HPDE6-E6E7 (cell line): ENCODE data around the gene EMC10.
"Not testable (repeated sequence)": the region's sequence is repeated elsewhere in the genome, so short reads cannot be mapped to it uniquely, and the experiment has no call there.

Experiments used
- DNase-seq: peaks from one replicate; pipeline ENCODE4 v3.0.0; 2011; ENCODE audit warnings: missing footprints; ENCODE audit errors: extremely low spot score

Gene EMC10

DNA sequence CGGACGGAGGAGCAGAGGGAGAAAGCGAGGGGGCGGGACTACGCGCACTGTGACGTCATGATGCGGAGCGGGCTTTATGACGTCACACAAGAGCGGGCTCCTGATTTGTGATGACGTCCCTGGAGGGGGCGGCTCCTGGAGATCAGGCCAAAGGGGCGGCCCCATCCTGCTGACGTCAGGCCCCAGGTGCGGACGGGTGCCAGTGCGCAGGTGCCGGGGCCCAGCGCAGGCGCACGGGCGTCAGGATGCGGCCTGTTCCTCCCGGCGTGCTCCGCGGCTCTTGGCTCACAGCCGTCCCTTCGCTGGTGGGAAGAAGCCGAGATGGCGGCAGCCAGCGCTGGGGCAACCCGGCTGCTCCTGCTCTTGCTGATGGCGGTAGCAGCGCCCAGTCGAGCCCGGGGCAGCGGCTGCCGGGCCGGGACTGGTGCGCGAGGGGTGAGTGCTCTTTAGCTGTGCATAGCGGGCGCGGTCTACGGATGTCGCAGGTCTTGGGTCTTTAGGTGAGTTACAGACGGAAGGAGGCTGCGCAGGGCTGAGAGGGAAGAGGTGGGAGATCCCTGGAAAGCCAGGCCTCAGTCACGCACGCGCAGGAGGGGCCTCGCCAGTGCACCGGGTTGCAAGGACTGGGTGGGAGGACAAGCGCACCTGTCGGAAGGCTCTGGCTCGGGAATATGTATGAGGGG lies at the start of gene EMC10, which contains the start of gene GARIN5A:
TSS of gene EMC10 (plus strand) at position 284 of the 683 bp plus-strand sequence. CDS start at position 322, 38 bp downstream.
TSS of gene GARIN5A (minus strand) at position 625 of the 683 bp plus-strand sequence. CDS start at position 165, 460 bp downstream.
- peak; percentile 88 for DNase-seq

DNA sequence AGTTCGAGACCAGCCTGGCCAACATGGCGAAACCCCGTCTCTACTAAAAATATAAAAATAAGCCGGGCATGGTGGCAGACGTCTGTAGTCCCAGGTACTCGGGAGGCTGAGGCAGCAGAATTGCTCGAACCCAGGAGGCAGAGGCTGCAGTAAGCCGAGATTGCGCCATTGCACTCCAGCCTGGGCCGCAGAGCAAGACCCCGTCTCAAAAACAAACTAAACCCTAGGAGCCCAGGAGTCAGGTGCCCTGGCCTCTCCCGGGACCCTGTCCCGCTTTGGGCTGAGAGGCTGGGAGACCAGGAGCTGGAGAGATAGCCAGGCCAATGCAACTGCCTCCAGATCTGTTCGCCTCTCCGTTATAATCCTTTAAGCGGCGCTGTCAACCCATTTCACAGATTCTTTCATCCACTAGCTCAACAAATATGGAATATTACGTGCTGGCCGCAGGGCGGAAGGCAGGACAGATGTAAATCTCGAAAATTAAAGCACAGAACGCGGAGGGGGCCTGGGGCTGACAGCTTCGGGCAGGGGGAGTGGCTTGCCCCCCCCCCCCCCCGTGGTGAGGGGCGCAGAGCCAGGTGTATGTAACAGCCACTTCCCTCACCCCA lies 48.9 kb upstream of the EMC10 start:
- DNase-seq, result no peak

DNA sequence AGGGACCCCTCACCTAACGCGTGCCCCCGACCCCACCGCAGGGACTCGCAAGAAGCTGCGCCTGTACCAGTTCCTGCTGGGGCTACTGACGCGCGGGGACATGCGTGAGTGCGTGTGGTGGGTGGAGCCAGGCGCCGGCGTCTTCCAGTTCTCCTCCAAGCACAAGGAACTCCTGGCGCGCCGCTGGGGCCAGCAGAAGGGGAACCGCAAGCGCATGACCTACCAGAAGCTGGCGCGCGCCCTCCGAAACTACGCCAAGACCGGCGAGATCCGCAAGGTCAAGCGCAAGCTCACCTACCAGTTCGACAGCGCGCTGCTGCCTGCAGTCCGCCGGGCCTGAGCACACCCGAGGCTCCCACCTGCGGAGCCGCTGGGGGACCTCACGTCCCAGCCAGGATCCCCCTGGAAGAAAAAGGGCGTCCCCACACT lies 48.3 kb upstream of the EMC10 start:
- no peak for DNase-seq

DNA sequence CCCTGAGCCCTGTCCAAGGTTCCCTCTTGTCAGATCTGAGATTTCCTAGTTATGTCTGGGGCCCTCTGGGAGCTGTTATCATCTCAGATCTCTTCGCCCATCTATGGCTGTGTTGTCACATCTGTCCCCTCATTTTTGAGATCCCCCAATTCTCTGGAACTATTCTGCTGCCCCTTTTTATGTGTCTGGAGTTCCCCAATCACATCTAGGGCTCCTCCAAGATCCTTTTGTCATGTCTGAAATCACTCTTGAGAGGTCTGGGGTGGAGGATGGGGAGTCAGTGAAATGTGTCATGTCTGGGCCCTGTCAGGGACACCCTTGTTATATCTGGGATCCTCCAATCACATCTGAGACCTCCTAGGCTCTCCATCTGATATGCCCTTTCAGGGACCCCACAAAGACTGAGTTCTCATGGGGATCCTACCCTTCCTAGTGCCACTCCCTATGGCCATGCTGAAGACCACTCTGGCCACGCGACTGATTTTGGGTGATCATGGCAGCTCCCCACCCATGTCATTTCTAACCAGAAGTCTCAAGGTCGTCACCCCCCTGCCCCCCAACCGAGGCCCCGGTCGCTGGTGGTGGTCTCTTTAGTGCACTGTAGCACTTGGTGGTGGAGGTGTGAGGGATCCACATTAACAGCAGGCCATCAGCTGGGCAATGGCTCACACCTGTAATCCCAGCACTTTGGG lies 47.4 kb upstream of the EMC10 start:
- no peak for DNase-seq

DNA sequence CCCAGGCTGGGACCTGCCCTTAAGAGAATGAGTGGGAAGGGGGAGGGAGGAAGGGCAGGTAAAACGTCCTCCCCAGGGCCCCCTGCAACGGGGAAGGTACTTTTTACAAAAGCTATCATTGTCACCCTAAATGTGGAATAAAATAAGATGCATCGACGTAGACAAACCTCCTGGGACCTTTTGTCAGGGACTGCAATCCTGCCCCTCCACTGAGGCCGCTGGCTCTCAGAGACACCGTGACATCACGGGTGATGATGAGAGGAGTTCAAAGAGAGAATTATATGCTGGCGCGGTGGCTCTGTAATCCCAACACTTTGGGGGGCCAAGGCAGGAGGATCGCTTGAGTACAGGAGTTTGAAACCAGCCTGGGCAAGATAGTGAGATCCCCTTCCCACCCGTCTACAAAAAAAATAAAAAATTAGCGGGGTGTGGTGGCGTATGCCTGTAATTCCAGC lies 45.4 kb upstream of the EMC10 start:
- DNase-seq, result no peak

DNA sequence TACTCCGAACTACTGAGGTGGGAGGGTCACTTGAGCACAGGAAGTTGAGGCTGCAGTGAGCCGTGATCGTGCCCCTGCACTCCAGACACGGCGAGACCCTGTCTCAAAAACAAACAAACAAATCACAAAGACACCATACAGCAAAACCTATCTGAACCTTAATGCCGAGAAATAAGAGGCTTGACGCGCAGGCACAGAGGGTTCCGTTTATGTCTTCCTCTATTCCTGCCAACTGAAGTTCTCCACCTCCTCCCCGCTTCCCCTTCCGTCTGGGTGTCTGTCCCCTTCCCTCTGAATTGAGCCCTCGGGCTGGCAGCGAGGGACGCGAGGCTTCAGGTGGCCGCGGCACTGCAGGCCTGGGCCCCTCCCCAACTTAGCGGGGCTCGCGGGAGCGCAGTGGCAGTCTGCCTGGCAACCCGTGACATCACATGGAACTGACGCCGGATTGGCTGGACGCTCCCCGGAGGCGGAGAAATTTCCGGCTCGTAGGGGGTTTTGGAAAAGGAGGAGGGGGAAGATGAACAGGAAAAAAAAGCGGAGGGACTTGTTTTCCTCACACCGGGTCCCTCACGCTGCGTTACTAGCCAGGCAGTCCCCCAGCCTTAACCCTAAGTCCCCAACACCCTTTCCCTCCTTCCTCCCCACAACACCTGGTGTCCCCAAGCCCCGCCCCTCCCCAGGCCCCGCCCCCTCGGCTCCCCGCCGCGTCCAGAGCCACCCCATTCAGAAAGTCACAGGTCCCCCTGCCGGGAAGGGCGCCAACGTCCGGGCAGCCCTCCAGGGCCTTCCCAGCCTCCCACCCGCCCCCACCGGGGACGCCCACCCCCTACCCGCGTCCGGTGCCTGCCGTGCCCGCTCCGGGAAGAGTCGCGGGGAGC lies 44.7 kb upstream of the EMC10 start:
- peak; percentile 86 for DNase-seq

DNA sequence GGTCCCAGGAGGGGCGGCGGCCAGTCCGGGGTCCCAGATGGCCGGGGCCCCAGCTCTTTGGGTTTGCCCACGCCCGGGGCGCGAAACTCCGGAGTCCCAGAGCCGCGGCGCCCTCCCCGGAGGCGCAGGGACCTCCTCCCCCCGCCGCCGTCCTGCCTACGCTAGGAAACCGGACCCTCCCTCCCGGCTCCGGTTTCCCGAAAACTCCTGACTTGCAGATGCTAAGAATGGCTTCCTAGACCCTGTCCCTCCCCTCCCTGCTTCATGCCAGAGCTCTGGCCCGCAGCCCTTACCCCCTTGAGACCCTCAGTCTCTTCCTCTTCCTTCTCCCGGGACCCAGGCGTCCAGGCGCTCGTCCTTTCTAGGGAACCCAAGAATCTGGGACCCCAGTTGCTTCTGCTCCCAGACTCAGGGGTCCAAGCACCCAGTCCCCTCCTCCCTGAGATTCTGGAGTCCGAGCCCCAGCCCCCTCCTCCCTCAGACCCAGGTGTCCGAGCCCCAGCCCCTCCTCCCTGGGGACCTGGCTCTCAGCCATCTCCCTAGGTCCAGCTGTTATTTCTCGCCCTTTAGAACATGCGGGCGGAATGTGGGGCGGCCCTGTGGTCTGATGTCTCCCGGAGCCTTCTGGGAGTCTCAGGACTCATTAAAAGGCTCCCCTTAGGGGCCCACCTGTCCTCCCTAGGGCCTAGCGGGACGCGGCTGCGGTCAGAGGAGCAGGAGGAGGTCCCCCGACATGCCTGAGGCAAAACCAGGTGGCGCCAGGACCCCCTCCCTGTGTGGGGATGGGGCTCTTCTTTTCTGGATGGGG lies 43.9 kb upstream of the EMC10 start, which contains the start of gene MYBPC2:
TSS of gene MYBPC2 (plus strand) at position 672 of the 808 bp plus-strand sequence. CDS start at position 734, 62 bp downstream.
- DNase-seq, result no peak

DNA sequence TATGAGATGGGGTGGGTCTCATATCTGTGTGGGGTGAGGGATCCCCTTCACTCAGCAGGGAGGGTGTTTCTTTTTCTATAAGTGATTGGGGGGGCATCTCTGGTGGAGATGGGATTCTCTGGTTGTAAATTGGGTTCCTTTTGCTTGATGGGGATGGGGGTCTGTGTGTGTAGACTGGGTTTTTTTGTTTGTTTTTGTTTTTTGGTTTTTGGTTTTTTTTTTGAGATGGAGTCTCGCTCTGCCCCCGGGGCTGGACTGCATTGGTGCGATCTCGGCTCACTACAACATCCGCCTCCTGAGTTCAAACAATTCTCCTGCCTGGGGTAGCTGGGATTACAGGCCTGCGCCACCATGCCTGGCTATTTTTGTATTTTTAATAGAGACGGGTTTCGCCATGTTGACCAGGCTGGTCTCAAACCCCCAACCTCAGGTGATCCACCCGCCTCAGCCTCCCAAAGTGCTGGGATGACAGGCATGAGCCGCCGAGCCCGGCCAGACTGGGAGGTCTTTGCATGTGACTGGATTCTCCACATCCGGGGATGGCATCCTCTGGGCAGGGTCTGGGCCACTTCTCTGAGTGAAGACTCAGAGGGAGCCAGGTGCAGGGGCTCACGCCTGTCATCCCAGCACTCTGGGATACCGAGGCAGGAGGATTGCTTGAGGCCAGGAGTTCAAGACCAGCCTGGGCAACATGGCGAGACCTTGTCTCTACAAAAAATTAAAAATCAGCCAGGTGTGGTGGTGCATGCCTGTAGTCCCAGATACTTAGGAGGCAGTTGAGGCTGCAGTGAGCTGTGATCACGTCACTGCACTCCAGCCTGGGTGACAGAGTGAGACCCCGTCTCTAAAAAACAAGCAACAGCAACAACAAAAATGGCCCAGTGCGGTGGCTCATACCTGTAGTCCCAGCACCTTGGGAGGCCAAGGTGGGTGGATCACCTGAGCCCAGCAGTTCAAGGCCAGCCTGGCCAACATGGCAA lies 42.8 kb upstream of the EMC10 start:
- DNase-seq, result no peak

DNA sequence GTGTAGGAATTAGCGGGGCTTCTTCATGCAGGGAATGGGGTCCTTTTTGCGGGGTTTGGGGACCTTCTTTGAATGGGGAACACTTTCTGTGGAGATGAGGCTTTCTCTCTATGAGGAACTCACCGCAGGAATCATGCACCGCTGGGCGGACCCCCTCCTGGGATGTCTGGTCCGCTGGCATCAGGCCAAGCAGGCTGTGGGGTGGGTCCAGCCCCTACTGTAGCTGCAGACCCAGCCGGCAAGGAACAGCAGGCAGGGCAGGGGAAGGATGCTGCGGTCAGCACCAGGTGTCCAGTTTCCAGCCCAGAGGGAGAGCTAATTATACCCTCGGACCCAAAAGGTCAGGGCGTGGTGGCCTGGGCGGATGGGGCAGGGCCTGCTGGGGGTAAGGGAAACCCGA lies 41.8 kb upstream of the EMC10 start:
- no peak for DNase-seq

DNA sequence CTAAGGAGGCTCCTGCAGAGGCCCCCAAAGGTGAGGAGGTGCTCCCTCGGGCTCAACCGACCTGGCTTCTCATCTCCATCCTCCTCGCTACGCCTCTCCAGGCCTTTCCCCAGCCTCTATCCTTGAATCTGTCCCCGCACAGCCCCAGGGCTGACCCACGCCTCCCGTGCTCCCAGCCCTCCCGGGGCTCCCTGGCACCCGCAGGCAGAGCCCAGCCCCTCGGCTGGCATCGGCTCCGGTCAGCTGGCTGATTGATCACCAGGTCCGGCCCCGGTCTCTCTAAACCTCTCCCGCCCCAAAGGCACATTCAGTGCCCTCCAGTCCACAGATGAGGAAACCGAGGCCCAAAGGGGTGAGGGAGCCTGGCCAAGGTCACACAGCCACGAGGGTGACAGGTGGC lies 41.1 kb upstream of the EMC10 start:
- no peak for DNase-seq

DNA sequence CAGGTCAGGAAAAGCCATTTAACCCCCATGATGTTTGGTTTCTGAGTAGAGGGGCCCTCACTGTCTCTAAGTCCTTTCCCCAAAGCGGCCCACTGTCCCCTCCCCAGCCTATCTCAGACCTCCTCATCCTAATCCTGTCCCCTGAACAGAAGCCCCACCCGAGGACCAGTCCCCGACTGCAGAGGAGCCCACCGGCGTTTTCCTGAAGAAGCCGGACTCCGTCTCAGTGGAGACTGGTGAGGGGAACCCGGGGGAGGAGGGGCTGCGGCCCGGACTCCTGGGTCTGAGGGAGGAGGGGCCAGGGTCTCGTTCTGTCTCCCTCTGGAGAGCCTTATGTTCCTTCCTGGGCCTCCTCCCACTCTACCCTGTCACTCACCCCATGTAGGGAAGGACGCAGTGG lies 40.7 kb upstream of the EMC10 start:
- no peak for DNase-seq

DNA sequence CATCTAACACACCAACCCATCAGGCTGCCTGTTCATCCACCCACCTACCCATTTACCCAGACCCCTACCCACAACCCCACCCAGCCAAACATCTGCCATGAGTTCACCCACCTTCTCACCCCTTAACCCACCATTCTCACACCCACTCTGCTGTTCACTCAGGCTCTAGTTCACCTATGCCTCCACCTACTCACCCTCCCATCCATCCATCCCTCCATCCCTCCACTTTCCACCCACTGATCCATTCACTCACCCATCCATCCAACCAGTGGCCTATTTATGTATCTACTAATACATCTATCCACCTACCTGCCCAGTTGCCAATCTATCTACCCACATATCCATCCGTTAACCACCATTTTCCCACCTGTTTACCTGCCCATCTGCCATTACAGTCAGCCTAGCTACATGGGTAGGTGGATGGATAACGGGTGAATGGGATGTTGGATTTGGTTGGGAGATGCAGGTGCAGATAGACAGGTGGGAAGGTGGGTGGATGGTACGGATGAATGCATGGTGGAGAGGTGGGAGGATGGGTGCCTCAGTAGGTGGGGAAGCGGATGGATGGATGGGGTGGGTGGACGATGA lies 38.4 kb upstream of the EMC10 start:
- no peak for DNase-seq

DNA sequence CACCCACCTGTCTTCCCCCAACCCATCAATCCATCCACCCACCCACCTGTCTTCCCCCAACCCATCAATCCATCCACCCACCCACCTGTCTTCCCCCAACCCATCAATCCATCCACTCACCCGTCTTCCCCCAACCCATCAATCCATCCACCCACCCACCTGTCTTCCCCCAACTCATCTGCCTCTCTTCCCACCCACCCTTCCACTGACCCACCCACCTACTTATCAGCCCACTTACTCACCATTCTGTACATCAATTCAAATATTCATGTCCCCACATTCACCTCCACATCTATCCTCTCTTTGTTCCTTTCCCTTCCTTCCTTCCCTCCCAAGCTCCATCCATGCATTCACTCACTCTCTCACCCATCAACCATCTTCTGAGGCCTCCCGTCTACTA lies 37.2 kb upstream of the EMC10 start:
- DNase-seq, result not testable (repeated sequence)

DNA sequence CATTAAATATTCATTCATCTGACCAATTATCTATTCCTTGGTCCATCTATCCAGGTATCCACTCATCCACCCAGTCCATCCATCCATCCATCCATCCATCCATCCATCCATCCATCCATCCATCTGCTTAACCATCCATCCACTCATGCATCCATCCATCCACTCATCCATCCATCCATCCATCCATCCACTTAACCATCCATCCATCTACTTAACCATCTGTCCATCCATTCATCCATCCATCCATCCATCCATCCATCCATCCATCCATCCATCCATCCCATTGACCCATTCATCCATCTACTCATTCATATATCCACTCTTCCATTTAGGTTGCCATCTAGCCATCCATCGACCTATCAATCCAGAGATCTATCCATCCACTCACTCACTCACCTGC lies 32.2 kb upstream of the EMC10 start:
- no peak for DNase-seq

DNA sequence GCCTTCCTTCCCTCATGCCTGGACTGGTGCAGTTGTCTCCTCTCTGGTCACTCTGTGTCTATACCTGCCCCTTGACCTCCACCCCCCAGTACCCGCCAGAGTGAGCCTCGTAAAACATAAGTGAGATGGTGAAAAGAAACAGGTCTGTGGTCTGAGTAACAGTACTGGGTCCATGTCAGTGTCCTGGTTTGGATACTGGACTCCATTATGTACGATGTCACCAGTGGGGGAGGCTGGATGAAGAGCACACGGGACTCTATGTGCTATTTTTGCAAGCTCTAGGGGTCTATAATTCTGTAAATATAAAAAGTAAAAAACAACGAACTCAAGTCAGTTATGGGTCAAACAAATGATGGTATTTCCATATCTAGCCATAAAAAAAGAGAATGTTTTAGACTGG lies 29.3 kb upstream of the EMC10 start:
- DNase-seq, result no peak

DNA sequence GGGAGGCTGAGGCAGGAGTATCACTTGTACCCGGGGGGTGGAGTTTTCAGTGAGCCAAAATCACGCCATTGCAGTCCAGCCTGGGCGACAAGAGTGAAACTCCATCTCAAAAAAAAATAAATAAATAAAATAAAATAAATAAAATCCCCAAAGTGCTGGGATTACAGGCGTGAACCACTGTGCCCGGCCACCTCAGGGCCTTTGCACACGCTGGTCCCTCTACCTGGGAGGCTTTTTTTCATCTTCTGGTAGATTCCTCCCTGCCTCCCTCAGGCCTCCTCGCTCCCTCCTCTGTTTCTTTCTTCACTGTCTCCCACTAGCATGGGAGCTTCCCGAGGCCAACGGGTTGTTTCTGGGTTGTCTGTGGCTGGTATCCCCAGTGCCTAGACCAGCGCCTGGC lies 28.6 kb upstream of the EMC10 start:
- no peak for DNase-seq

DNA sequence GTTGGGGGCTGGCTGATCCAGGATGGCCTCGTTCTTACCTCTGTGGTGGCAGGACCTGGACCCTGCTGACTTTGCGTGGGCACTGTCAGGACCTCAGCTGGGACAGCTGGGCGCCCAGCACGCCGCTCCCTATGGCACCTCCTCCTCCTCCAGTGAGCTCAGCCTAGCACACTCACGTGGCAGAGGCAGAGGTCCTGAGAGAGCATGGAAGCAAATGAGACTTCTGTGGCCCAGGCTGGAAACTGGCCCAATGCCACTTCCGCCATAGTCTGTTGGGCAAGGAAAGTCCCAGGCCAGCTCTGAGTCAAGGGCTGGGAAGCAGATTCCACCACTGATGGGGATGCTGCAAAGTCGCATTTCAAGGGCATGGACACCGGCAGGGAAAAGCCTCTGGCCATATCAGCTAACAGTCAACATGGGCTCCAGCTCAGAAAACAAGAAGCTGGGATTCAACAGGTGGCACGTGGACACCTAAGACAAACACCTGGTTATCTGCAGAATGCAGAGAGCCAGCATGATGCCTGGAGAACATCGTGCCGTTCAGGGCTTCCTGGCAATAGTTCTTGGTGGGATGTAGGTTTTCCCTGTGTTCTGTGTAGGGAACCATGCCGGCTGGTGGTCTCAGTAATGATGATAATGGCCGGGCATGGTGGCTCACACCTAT lies 26.9 kb upstream of the EMC10 start:
- DNase-seq, result no peak

DNA sequence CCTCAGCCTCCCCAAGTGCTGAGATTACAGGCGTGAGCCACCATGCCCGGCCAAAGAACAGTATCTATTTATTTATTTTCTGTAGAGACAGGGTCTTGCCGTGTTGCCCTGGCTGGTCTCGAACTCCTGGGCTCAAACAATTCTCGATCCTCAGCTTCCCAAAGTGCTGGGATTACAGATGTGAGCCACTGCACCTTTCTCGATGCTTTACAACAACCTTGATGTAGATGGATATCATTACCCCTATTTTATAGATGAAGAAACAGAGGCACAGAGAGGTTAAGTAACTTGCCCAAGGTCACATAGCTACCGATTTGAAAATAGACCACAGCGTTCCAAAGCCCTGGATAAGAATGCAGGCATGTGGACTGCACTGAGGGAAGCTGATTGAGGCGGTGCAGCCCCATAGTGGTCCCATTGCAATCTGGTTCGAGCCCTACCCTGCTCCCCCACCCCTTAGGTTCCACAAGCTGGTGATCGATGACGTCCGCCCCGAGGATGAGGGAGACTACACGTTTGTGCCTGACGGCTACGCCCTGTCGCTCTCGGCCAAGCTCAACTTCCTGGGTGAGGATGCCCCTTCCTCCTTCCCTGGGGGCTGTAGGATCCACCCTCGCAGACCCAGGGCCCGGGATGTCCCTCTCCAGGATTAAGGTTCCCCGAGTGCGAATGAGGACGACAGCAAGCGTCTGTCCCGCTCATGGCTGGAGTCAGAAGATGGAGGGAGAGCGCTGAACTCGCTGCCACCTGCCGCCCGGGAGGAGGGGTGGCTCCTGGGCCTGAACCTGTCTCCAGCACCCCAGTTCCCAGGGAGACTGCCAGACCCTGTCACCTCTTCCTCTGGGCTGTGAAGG lies 25.7 kb upstream of the EMC10 start:
- no peak for DNase-seq
